ENCODE measurements around the gene MYBBP1A.

DNA sequence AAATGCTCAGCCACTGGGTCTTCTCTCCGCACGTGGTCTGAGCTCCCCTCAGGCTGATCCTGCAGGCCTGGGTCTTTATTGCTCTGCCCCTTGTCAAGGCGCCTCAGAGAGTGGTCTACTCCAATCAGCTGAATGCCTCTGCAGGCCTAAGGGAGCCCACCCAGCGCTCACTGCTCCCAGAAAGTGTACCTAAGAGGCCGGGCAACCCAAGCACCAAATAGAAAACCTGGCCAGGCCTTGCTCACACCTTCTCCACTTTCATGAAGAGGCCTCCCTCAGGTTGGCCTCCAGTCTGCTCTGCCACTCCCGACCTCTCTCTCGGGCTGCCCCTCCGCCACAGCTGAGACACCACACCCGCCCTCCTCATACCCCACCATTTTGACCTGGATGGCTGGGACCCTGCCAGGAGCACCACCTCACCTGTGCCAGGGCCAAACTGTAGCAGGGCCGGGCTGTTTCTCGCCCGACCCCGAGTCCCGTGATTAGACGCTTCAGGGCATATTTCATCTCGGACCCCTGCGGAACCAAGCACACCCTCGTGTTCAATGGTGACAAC lies 665 bp downstream of the MYBBP1A start:
- TF ChIP-seq, protein P1, sequence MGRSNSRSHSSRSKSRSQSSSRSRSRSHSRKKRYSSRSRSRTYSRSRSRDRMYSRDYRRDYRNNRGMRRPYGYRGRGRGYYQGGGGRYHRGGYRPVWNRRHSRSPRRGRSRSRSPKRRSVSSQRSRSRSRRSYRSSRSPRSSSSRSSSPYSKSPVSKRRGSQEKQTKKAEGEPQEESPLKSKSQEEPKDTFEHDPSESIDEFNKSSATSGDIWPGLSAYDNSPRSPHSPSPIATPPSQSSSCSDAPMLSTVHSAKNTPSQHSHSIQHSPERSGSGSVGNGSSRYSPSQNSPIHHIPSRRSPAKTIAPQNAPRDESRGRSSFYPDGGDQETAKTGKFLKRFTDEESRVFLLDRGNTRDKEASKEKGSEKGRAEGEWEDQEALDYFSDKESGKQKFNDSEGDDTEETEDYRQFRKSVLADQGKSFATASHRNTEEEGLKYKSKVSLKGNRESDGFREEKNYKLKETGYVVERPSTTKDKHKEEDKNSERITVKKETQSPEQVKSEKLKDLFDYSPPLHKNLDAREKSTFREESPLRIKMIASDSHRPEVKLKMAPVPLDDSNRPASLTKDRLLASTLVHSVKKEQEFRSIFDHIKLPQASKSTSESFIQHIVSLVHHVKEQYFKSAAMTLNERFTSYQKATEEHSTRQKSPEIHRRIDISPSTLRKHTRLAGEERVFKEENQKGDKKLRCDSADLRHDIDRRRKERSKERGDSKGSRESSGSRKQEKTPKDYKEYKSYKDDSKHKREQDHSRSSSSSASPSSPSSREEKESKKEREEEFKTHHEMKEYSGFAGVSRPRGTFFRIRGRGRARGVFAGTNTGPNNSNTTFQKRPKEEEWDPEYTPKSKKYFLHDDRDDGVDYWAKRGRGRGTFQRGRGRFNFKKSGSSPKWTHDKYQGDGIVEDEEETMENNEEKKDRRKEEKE (IDR thresholded peaks at IDR 0.05; ENCODE audit: borderline replicate concordance in 1 of 2, control insufficient read depth in 1 of 2, low read depth in 2 of 2, low read length in 1 of 2), result no peak
- TF ChIP-seq ZNF239 (CRISPR knock-in tag; IDR thresholded peaks at IDR 0.05) (no peak), FOS (IDR thresholded peaks at IDR 0.05; ENCODE audit: extremely low read depth, insufficient read length) (no peak), ZKSCAN1 (IDR thresholded peaks at IDR 0.05; ENCODE audit: low read depth, low read length) (no peak), POLR2A (conservative IDR thresholded peaks at IDR 0.05) (no peak), PCBP1 (IDR thresholded peaks at IDR 0.05; ENCODE audit: low read depth, low read length, poor library complexity, severe bottlenecking) (no peak), TCF7 (IDR thresholded peaks at IDR 0.05; ENCODE audit: borderline replicate concordance) (no peak), NCOR1 (IDR thresholded peaks at IDR 0.05) (no peak), ZFP30 (CRISPR knock-in tag; IDR thresholded peaks at IDR 0.05; ENCODE audit: borderline replicate concordance) (no peak), TOE1 (IDR thresholded peaks at IDR 0.05; ENCODE audit: borderline replicate concordance) (no peak), TOE1 (CRISPR knock-in tag; IDR thresholded peaks at IDR 0.05; ENCODE audit: borderline replicate concordance, low read depth) (no peak), BCOR (IDR thresholded peaks at IDR 0.05) (no peak)
- TF ChIP-seq, protein P2, sequence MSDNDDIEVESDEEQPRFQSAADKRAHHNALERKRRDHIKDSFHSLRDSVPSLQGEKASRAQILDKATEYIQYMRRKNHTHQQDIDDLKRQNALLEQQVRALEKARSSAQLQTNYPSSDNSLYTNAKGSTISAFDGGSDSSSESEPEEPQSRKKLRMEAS (CRISPR knock-in tag; IDR thresholded peaks at IDR 0.05), result no peak
- TF ChIP-seq, protein P3, sequence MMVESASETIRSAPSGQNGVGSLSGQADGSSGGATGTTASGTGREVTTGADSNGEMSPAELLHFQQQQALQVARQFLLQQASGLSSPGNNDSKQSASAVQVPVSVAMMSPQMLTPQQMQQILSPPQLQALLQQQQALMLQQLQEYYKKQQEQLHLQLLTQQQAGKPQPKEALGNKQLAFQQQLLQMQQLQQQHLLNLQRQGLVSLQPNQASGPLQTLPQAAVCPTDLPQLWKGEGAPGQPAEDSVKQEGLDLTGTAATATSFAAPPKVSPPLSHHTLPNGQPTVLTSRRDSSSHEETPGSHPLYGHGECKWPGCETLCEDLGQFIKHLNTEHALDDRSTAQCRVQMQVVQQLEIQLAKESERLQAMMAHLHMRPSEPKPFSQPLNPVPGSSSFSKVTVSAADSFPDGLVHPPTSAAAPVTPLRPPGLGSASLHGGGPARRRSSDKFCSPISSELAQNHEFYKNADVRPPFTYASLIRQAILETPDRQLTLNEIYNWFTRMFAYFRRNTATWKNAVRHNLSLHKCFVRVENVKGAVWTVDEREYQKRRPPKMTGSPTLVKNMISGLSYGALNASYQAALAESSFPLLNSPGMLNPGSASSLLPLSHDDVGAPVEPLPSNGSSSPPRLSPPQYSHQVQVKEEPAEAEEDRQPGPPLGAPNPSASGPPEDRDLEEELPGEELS (CRISPR knock-in tag; IDR thresholded peaks at IDR 0.05; ENCODE audit: borderline replicate concordance), result no peak
- TF ChIP-seq, protein P4, sequence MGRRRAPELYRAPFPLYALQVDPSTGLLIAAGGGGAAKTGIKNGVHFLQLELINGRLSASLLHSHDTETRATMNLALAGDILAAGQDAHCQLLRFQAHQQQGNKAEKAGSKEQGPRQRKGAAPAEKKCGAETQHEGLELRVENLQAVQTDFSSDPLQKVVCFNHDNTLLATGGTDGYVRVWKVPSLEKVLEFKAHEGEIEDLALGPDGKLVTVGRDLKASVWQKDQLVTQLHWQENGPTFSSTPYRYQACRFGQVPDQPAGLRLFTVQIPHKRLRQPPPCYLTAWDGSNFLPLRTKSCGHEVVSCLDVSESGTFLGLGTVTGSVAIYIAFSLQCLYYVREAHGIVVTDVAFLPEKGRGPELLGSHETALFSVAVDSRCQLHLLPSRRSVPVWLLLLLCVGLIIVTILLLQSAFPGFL (CRISPR knock-in tag; IDR thresholded peaks at IDR 0.05), result no peak

Measured in K562 (cell line).